ENCODE measurements around the gene DGAT2.

Gene DGAT2

DNA sequence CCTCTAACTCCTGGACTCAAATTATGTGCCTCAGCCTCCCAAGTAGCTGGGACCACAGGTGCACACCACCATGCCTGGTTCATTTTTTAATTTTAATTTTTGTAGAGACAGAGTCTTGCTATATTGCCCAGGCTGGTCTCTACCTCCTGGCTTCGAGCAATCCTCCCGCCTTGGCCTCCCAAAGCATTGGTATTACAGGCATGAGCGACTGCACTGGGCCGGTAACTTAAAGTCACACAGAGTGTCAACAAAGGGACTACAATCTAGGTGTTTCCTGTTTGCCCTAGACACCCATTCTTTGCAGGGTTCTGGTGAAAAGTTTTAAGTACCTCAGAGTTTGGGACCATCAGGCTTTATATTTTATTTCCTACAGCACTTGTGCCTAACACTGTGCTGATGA lies 54.8 kb downstream of the DGAT2 start:
- H3K4me3 ChIP-seq (ENCODE audit: low read length) = no peak overlapping the region
- DNase-seq (ENCODE audit: low read depth) = no peak
- TF ChIP-seq, protein P1, sequence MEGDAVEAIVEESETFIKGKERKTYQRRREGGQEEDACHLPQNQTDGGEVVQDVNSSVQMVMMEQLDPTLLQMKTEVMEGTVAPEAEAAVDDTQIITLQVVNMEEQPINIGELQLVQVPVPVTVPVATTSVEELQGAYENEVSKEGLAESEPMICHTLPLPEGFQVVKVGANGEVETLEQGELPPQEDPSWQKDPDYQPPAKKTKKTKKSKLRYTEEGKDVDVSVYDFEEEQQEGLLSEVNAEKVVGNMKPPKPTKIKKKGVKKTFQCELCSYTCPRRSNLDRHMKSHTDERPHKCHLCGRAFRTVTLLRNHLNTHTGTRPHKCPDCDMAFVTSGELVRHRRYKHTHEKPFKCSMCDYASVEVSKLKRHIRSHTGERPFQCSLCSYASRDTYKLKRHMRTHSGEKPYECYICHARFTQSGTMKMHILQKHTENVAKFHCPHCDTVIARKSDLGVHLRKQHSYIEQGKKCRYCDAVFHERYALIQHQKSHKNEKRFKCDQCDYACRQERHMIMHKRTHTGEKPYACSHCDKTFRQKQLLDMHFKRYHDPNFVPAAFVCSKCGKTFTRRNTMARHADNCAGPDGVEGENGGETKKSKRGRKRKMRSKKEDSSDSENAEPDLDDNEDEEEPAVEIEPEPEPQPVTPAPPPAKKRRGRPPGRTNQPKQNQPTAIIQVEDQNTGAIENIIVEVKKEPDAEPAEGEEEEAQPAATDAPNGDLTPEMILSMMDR (conservative IDR thresholded peaks at IDR 0.05; ENCODE audit: low read length) = no peak

DNA sequence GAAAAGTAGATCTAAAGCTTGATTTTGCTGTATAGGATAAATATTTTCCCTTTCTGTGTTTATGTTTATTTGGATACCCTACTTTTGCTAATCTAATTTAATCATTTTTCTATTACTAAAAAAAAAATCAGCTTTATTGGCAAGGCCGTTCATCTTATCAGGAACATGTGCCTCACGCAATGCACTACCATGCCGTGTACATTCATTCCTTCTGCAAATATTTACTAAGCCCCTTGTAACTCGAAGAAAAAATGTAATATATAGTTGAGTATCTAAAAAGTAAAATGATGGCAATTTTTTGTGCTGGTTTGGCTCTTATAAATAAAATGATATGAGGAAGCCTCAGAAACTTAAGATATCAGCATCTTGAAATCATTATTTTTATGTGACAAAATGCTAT lies 55.4 kb downstream of the DGAT2 start:
- peak overlapping the region; percentile 22; the same call in 1 of the 2 replicates for H3K4me3 ChIP-seq (ENCODE audit: low read length)
- DNase-seq (ENCODE audit: low read depth) = no peak
- TF ChIP-seq, protein P1 (conservative IDR thresholded peaks at IDR 0.05; ENCODE audit: low read length) = no peak

DNA sequence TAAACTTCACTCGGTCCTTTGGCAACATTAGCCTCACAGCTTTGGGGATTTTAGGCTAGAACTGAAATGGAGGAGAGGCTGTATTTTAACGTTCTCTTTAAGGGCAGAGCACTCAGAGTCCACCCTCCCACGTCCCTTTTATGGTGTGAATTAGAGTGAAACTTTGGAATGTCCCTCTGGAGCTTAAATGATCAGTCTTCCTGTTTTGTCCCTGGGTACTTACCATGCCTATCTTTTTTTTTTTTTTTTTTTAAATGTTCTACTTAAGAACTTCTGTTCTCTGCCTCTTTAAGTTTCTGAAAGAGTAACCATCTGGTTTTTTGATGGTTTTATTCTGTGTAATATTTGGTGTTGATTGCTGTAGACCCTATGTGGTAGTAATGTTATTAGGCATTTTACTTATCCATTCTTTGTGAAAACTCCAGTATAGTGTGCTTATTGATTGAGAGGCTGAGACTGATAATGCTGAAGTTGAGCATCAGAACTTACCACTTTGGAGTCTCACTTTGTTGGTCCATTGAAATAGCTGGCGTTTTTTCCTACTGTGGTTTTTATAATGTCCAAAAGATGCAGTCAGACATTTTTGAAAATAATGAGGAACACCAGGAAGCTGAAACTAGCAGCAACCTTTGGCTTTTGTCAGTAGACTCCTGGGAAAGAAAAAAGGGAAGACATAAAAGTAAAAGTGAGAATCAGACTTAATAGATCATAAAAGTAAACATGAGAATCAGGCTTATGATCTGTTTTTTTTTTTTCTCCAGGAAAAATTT lies 58.1 kb downstream of the DGAT2 start:
- no peak overlapping the region for H3K4me3 ChIP-seq (ENCODE audit: low read length)
- TF ChIP-seq, protein P1 (conservative IDR thresholded peaks at IDR 0.05; ENCODE audit: low read length) = no peak
- DNase-seq (ENCODE audit: low read depth) = peak; percentile 59

DNA sequence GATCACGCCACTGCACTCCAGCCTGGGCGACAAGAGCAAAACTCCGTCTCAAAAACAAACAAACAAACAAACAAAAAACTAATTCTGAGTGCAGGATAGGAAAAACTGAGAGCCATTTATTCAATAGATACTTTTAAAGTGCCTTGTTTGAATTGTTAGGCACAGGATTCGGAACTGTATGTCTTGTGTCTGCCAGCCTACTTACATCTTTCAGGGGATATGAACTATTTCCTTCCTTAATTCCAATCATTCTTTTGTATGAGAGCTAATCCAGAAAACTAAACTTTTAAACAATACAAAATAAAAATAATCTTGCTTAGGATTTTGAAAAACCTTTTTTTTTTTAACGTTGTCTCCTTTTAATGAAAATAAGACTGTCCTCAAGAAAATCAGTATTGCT lies 59.0 kb downstream of the DGAT2 start:
- no peak for DNase-seq (ENCODE audit: low read depth)
- H3K4me3 ChIP-seq (ENCODE audit: low read length) = no peak overlapping the region
- TF ChIP-seq, protein P1 (conservative IDR thresholded peaks at IDR 0.05; ENCODE audit: low read length) = no peak

DNA sequence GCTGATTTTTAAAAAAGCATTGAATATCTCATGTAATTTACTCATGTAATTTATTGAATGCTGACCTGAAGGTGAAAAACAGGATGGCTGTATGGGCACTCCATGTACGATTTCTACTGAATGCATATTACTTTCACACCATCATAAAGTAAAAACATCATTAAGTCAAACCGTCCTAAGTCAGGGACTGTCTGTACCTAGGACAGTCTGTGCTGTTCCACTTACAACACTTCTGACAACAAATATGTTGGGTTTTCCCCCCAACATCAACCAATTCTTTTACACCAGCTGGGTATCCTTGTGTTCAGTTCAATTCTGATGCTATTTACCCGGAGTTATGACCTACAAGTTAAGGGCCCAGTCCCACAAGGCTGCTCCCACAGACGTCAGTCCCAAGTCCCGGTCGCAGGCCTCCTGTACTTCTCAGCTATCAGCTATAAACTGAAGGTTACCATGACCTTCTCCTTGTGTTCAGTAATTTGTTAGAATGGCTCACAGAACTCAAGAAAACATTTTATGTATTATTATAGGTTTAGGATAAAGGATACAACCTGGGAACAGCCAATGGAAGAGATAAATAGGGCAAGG lies 63.4 kb downstream of the DGAT2 start:
- H3K4me3 ChIP-seq (ENCODE audit: low read length) = no peak overlapping the region
- TF ChIP-seq, protein P1 (conservative IDR thresholded peaks at IDR 0.05; ENCODE audit: low read length) = no peak
- DNase-seq (ENCODE audit: low read depth) = no peak

DNA sequence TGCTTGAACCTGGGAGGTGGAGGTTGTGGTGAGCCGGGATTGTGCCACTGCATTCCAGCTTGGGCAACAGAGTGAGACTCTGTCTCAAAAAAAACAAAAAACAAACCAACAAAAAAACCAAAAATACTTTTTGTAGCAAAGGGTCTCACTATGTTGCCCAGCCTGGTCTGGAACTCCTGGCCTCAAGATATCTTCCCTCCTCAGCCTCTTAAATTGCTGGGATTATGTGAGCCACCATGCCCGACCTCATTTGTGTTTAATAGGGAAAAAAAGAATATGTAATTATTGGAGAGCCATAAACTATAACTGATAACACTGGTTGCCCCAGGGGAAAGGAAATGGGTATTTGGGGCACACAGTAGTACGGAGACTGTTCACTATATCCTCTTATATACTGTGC lies 66.2 kb downstream of the DGAT2 start:
- no peak for DNase-seq (ENCODE audit: low read depth)
- TF ChIP-seq, protein P1 (conservative IDR thresholded peaks at IDR 0.05; ENCODE audit: low read length) = no peak
- no peak overlapping the region for H3K4me3 ChIP-seq (ENCODE audit: low read length)

DNA sequence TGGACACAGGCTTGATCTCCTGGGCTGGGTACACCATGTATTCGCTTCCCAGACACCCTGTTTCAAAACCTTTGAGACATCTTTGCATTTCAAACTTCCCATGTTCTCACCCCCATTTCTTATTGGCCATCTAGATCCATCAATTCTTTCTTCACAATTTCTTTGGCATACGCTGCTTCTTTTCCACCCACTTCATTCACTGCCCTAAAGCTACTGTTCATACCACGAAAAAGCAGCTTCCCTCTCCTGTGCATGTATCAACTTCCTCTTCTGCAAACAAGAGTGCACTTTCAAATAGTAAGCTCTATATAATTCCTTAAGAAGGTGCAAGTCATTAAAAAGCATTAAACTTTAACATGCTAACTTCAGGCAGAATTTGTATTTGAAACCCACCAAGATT lies 67.8 kb downstream of the DGAT2 start:
- H3K4me3 ChIP-seq (ENCODE audit: low read length) = no peak overlapping the region
- TF ChIP-seq, protein P1 (conservative IDR thresholded peaks at IDR 0.05; ENCODE audit: low read length) = no peak
- no peak for DNase-seq (ENCODE audit: low read depth)

Data from AG10803 (cell line).